Esophagus muscularis mucosa (tissue), 4 donors: ENCODE measurements around the gene OSBP2.

Source experiments
- CTCF ChIP-seq, 3 experiments: fragments of 200-600 bp in 2 of 3; fragments of 450-650 bp in 1 of 3; sonication (generic) in 2 of 3; IDR thresholded peaks; one replicate each; pipeline ENCODE4 v1.5.1; 2017 to 2019; ENCODE audit warnings: antibody characterized with exemption in 3 of 3, mild to moderate bottlenecking in 2 of 3, moderate library complexity in 1 of 3
- EP300 ChIP-seq: sonication (generic); formaldehyde crosslinking; IDR thresholded peaks from one replicate; pipeline ENCODE4 v1.6.1; 2017; ENCODE audit warnings: antibody characterized with exemption
- POLR2A ChIP-seq: fragments of 450-650 bp; IDR thresholded peaks from one replicate; pipeline ENCODE4 v1.6.1; 2017; ENCODE audit warnings: antibody characterized with exemption, moderate library complexity, mild to moderate bottlenecking, low read depth
- POLR2AphosphoS5 ChIP-seq, 2 donors: sonication (generic); formaldehyde crosslinking; IDR thresholded peaks; one replicate each; pipeline ENCODE4 v1.6.1; 2017; ENCODE audit warnings: antibody characterized with exemption in 2 of 2

DNA sequence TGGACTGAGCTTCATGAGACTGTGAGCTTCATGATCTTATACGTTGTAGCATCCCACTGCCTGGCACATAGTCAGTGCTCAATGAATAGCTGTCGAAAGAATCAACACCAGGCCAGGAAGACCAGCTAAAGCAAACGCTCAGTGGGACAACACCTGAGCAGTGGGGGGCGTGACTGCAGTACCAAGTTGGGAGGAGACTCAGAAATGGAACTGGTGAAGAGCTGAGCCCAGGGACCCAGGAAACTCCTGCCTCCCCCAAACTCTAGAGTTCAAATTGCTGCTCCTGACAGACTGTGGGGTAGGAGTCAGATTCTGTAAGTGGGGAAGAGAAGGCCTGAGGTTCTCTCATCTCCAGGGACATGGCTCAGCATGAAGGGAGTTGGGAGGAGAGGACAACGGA is 214.6 kb downstream of the OSBP2 start:
- TF ChIP-seq CTCF (IDR thresholded peaks at IDR 0.05) (no peak), POLR2A (no peak), POLR2AphosphoS5 (IDR thresholded peaks at IDR 0.05) (no peak), EP300 (no peak)
